T1000 (cell line): Measurements from ENCODE around the gene AHI1.
"Not testable (repeated sequence)": the region's sequence is repeated elsewhere in the genome, so short reads cannot be mapped to it uniquely, and the experiment has no call there.

ENCODE experiments used
- DNase-seq: peaks from one replicate; lab custom pipeline; 2025; ENCODE audit warnings: mixed read lengths; lab: John Stamatoyannopoulos, UW

Gene AHI1

DNA sequence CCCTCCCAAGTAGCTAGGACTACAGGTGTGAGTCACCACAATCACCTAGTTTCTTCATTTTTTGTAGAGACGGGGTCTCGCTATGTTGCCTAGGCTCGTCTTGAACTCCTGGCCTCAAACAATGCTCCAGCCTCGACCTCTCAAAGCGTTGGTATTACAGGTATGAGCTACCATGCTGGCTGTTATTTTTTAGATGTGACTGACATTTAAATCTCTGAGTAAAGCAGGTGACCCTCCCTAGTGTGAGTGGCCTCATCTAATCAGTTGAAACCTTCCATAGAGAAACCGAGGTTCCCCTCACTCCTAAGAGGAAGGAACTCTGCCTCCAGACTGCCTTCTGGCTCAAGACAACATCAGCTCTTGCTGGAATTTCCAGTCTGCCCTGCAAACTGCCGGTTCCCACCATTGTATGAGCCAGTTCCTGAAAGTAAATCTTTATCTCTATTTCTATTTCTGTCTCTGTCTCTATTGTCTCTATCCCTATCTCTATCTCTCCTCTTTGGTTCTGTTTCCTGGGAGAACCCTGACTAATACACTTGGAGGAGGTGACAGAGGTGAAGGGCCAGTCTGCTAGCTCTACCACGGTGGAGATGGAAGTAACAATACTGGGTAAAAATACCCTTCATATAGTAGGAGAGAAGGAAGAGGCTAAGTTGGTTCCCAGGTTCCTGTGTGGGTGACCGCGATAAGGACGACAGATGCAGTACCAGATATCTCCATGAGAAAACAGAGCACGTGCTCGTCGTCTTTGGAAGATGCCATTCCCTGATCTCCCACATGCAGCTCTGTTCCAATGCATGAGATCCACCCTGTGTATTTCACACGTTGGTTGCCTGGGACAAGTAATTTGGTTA, 235.4 kb downstream of the AHI1 start:
- no peak for DNase-seq

DNA sequence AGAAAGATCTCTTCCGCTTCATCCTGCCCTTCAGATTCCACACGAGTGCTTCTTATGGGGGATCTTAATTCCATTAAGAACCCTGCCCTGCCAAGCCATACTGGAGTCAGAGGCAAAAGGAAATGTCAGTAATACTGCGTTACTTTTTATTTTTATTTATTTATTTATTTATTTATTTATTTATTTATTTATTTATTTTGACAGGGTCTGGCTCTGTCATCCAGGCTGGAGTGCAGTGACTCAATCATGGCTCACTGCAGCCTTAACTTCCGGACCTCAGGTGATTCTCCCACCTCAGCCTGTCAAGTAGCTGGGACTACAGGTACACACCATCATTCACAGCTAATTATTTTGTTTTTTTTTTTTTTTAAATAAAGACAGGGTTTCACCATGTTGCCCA, 236.9 kb downstream of the AHI1 start:
- no peak for DNase-seq

DNA sequence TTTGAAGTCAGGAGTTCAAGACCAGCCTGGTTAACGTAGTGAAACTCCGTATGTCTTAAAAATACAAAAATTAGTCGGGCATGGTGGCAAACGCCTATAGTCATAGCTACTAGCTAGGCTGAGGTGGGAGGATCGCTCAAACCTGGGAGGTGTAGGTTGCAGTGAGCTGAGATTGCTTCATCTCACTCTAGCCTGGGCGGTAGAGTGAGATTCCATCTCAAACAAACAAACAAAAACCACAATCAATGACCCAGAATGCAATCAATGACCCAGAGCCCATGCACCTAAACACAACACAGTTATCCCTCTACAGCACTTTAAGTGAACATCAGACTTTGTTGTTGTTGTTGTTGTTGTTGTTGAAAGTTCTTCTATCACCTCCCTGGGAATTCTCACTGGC, 238.6 kb downstream of the AHI1 start:
- no peak for DNase-seq

DNA sequence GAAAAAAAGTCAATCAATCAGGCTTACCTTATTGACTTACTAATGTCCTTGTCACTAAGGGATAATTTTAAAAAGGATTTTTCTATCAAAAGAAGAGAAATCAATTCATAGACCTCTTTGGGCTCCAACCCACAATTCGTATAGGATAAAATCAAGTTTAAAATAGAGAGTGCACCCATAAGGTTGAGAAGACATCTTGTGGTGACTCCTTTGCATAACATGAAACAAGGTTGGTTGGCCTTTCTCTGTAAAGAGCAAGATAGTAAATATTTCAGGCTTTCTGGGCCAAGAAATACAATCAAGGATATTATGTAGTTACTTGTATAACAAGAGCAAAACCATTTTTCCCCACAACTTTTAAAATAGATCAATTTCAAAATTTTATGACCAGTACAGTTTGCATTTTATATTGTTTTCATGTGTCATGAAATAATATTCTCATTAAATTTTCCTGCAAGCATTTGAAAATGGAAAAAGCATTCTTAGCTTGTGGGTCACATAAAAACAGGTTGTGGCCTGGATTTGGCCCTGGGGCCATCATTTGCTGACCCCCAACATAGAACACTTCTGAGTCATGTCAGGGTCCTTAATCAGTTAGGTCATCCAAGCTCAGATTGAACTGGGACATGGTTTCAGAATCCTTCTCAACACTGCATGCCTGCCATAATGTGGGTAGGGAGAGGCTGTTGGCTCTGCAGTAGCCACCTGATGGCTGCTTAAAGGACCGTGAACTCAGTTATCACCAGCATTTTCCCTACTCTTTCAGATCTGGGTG, 239.7 kb downstream of the AHI1 start:
- DNase-seq: peak; percentile 23

DNA sequence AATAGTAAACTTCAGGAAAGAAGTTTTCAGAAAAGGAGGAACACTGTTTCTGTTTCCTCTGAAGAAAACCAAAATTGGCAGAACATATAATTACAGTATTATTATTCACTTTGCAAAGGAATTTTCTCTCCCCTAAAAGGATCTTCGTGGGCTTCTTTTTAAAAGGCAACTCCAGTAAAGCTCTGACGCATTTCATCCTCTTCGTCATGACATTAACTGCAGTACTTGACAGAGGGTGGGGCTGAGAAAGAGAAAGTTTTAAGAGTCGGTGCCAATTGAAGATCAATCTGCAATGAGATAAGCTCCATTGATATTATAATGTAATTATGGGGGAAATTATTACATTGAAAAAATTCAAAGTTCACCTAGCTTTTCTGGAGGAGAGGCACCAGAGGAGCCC, 240.7 kb downstream of the AHI1 start:
- DNase-seq: no peak

DNA sequence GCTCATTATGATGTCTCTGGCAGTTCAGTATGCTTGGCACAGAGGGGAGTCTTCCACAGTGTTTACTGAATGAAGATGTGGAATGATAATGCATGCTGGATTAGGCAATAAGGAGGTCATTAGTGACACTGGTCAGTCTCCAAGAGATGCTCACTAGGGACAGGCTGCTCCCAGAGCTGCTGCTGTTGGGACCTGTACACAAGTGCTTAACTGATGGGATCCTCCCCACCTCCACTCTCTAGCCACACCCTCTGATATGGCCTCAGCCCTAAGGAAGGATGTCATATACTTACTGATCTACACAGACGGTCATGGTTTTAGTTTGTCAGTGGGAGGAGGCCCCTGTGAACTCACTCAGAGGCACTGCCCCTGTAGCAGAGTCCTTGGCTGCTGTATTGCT, 243.1 kb downstream of the AHI1 start:
- no peak for DNase-seq

DNA sequence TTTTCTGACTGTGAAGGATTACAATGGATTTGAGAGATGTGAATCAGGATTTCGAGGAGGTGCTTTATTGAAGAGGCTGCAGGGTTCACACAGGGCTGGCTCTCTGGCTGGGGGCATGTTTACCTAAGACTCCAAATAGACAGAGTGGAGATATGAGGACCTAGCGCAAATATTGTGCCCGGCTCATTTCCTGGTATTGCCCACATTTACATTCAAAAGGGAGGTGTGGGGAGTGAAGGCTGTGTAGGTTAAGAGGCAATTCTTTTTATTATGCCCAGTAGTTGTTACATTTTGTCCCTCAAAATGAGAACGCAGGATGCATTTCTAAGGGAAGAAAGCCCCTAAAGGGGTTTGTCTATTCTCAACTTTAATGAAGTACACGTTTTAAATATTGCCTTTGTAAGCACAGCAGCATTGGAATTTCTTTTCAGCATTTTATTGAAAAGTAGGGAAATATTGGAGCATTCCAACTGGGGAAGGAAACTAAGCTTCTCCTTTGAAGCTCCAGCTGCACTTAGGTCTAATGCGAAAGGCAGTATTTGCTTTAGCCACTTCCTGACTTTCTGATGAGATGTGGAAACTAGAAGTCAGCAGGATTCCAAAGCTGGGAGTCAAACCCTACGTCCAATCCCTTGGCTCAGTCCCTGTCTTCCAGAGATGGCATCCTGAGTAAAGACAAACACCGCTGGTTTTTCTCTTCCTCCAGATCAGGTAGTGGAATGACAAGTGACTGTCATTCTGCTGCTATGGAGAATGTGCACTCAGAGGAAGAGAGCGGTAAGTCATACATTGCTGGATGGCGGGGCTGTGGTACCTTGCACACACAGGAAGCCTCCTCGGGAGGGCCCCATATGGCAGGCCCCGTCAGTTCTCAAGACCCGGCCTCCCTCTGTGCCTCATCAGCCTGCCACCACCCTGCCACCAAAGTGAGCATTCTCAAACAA, 245.8 kb downstream of the AHI1 start:
- no peak for DNase-seq

DNA sequence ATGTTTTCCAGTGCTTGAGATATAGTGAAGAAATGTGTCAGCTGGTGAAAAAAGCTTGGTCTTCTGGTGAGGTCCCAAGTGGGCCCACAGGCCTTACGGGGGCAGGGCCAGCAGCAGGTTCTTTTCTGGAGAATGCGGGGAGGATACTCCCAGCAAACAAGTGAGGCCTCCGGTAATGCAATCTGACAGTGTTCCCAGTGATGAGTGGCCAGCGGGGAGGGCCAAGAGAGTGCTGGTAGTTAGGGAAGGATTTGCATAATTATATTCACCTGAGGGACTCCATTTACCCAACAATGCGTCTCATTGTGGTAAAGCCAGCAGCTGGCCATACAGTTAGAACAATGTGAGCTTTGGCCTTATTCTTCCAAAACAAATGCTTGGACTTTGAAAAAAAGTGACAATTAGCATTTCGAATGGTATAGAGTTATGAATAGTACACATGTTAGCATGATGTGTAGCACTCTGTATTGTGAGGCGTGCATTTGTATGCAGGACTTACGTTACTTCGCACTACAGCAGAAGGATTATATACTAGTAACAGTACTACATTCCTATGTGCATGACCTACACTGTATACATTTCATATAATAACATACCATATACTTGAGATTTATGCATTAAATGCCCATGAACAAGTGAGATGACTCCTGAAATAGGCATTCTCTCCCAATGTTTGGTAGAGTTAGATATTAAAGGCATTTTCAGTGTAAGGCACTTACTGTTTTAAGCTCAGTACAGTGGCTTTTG, 246.6 kb downstream of the AHI1 start:
- no peak for DNase-seq

DNA sequence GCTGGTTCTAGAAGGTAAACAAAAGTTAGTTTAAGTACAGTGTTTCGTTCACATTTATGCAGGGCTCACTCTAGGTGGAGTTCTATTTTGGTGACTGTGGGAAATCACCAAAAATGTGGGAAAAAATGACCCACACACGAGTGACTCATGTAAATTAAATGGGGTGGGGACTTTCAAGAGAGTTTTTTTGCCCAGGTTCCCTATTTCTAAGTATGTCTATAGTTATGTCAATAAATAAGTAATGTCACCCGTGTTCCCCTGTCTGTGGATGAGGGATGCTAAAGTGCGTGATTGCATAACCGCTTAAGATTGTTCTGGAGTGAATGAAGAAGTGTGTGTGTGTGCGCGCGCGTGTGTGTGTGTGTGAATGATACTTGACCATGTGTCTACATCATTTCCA, 247.3 kb downstream of the AHI1 start:
- no peak for DNase-seq

DNA sequence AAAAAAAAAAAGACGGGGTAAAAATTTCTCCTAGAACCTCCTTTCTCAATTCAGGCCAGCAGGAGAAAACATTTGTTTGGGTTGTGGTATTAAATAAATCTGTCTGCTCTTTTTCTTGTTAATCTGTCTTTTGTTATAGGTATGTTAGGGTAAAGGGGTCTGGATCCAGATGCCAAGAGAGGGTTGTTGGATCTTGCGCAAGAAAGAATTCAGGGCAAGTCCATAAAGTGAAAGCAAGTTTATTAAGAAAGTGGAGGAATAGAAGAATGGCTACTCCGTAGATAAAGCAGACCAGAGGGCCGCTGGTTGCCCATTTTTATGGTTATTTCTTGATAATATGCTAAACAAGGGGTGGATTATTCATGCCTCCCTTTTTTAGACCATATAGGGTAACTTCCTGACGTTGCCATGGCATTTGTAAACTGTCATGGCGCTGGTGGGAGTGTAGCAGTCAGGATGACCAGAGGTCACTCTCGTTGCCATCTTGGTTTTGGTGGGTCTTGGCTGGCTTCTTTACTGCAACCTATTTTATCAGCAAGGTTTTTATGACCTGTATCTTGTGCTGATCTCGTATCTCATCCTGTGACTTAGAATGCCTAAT, 251.0 kb downstream of the AHI1 start:
- DNase-seq: not testable (repeated sequence)

DNA sequence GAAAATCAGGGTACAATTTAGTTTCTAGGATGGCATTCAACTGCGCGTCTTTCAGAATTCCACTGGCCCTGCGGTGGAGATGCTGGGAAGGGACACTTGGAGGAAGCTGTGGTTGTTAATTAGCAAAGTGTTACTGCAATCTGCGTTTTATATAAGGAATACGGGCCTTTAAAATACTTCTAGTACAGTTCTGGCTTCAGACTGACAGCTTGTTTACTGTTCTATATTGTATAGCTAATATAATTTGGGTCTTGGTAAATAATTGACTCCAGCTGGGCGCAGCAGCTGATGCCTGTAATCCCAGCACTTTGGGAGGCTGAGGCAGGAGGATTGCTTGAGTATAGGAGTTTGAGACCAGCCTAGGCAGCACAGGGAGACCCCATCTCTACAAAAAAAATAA, 252.7 kb downstream of the AHI1 start:
- DNase-seq: no peak

DNA sequence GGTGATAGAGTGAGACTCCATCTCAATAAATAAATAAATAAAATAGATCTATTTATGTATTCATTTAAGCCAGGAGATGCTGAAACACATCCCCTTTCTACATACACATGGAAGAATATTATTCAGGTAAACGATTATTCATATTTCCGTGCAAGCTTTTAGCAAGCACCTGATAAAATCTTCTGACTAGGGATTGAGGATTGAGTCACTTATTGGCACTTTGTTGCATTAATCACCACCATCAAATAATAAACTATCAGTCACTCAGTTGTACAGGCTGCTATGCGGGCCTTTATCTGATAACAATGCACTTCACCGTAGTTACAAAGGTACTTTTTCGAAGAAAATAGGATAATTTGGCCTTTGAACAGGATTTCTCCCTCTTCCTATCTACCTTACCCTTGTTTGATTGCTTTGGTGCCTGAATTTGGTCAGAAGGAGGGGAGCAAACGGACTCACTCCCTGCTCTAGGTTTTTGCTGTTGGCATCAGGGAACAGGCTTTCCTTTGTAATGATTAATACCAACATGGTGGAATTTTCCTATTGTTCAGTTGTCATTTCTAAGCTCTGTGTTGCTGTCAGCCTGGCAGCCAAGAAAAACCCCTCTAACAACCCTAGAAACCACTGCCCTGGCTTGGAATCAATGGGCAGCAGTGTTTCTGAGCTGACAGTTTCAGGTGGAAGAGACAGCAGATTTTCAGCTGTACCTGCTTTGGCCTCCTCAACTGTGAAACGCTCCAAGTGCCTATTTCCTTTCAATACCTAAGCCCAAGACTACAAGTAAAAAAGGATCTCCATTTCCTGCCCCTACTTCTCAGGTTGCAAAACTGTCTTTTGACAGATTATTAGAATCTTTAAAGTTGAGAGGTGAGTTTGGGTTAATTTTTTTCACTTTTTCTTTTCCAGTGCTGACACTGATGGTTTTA, 253.4 kb downstream of the AHI1 start:
- DNase-seq: no peak

DNA sequence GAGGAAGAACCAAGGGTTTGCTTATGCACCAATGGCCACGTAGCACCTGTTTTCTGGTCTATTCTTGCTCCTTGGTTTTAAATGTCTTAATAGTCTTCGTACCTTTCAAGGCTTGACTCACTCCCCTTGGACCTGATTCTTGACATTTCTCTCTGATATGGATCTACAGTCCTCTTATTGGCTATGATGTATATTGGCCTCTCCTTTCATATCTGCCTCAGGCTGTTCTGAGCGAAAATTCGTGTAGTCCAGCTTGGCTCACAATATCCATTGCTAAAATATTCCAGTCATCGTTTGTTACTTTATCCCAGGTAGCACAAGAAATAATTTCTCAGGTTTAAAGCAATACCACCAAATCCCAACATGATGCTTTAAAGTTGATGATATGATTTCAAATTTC, 256.8 kb downstream of the AHI1 start:
- DNase-seq: no peak

DNA sequence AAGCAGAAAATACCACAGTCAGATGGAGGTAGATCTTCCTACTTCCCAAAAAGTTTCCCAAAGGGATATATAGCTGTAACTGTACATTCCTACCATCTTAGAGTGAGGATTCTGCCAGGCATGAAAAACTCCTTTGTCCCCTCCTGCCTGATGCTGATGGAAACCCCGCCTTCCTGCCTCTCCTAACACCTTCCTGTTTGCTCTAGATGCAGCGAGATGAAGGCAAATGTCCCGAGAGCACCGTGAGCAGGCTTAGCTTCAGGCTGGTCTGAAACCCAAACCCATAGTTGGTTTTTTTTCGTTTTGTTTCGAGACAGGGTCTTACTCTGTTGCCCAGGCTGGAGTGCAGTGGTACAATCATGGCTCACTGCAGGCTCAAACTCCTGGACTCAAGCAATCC, 260.8 kb downstream of the AHI1 start:
- no peak for DNase-seq

DNA sequence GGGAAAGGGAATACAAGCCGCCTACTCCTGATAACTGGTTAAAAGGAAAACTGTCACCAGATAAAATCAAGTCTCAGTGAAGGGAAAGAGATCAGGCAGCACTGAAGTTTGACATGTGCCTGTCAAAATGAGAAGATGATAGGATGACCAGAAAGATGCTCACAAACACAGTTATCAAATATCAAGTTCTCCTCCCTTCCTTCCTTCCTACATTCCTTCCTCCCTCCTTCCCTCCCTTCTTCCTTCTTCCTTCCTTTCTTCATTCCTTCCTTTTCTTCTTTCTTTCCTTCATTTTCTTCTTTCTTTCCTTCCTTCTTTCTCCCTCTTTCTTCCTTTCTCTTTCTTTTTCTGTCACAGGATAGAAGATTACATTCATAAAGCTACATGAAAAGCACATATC, 261.2 kb downstream of the AHI1 start:
- no peak for DNase-seq

DNA sequence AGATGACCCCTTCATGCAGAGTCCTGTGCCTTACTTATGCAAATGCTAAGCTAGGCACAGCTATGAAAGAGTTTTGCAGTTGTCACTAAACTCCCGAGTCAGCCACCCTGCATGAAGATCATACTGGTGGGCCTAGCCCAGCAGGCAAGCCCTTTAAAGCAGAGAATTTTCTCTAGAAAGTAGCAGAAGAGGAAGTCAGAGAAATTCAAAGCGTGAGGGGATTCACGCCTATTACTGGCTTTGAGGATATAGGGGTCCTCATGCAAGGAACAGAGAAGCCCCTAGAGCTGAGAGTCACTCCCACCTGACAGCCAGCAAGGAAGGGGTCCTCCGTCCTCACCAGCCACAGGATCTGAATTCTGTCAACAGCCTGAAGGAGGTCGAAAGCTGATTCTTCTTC, 261.8 kb downstream of the AHI1 start:
- DNase-seq: no peak

DNA sequence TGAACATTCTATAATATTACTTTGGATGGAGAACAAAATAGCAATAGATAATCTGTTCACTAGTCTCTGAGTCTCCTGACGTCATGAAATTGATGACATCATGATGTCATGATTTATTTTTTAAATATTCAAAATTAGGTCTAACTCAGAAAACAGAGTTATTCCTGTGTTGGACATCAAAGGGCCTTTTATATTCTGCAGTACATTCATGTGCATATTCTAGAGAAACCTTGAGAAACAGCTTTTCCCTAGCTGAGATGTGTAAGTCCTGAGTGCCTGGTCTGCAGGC, 263.1 kb downstream of the AHI1 start:
- no peak for DNase-seq

DNA sequence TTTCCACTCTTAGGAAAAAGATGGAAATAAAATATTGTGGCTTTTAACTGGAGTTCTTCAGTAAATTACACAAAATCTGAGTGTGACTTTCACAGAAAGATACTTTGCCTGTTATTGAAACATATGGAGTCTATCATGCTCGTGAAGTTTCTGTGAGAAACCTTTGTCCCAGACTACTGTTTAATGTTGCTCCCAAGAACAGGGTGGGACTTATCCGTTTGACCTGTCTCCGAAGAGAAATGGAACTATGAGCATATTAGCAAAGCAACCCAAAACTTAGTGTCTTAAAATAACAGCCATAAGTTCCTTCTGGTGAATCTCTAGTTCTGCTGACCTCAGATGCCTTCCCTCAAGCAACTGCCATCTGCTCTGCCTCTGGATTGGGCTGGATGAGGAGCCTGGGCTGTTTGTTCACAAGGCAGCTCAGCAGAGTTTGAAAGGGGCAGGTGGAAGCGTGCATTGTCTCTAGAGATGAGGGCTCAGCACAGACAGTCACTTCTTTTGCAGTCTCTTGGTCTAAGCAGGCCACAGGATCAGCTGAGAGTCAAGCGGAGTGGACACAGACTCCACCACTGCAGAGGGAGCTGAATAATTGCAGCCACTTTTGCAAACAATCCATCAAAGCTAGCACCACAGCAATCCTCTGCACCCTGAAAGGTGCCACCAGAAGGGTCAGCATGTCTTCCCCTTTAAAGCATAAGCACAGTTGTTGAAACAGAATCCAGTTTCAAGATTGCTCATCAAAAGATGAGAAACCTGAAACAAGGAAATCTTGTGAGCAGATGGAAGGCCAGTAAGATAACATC, 263.7 kb downstream of the AHI1 start:
- DNase-seq: no peak
